Skeletal muscle tissue (tissue), 4 donors: ENCODE measurements around the gene NKX1-2. TPM values are rescaled to one million over a fixed set of nuclear protein-coding genes. Genes with fewer than 3 reads are reported as not detected.

Source experiments
- H3K27ac ChIP-seq: one replicate; pipeline ENCODE4 v1.7.0; 2013; ENCODE audit warnings: mild to moderate bottlenecking, low read depth, low read length, inconsistent platforms
- H3K27me3 ChIP-seq, 3 donors: one replicate each; pipeline ENCODE4 v1.7.0; 2013; ENCODE audit warnings: low read length in 3 of 3; ENCODE audit not compliant: control insufficient read depth in 3 of 3, insufficient read depth in 3 of 3
- H3K36me3 ChIP-seq, 3 donors: one replicate each; pipeline ENCODE4 v1.7.0; 2013; ENCODE audit warnings: low read length in 3 of 3; ENCODE audit not compliant: control insufficient read depth in 3 of 3, insufficient read depth in 3 of 3
- H3K4me1 ChIP-seq, 3 donors: one replicate each; pipeline ENCODE4 v1.7.0; 2013; ENCODE audit warnings: low read length in 3 of 3, mild to moderate bottlenecking in 3 of 3; ENCODE audit not compliant: control insufficient read depth in 3 of 3, insufficient read depth in 3 of 3
- H3K4me3 ChIP-seq, 3 donors: one replicate each; pipeline ENCODE4 v1.7.0; 2013; ENCODE audit warnings: low read length in 3 of 3
- H3K9ac ChIP-seq, 3 donors: one replicate each; pipeline ENCODE4 v1.7.0; 2013; ENCODE audit warnings: low read length in 3 of 3, mild to moderate bottlenecking in 3 of 3, moderate library complexity in 2 of 3, low read depth in 1 of 3
- H3K9me3 ChIP-seq, 3 donors: one replicate each; pipeline ENCODE4 v1.7.0; 2013; ENCODE audit warnings: low read length in 3 of 3; ENCODE audit not compliant: control insufficient read depth in 3 of 3
- total RNA-seq: library from RNA; depleted of rRNA; stranded (reverse); fragments of >200 nt; gene quantifications from one replicate; pipeline ENCODE4 v1.2.3, GENCODE V29; 2014
- donor health status: Osteomylitis.

Gene NKX1-2
- total RNA-seq, 1 donor from 2014 or later, result not detected

GRCh38 chr10:124465777-124466488 is 16.1 kb upstream of the NKX1-2 start:
- Histone ChIP-seq H3K27ac (no peak overlapping the region), H3K4me1 (peaks cover 0 to 5% (median 0%) of the 10 kb centered on the region in 3 donors), H3K27me3 (no peaks in the 10 kb centered on the region), H3K9ac (no peak overlapping the region), H3K4me3 (no peak overlapping the region), H3K36me3 (no peaks in the 10 kb centered on the region), H3K9me3 (no peaks in the 10 kb centered on the region)

DNA sequence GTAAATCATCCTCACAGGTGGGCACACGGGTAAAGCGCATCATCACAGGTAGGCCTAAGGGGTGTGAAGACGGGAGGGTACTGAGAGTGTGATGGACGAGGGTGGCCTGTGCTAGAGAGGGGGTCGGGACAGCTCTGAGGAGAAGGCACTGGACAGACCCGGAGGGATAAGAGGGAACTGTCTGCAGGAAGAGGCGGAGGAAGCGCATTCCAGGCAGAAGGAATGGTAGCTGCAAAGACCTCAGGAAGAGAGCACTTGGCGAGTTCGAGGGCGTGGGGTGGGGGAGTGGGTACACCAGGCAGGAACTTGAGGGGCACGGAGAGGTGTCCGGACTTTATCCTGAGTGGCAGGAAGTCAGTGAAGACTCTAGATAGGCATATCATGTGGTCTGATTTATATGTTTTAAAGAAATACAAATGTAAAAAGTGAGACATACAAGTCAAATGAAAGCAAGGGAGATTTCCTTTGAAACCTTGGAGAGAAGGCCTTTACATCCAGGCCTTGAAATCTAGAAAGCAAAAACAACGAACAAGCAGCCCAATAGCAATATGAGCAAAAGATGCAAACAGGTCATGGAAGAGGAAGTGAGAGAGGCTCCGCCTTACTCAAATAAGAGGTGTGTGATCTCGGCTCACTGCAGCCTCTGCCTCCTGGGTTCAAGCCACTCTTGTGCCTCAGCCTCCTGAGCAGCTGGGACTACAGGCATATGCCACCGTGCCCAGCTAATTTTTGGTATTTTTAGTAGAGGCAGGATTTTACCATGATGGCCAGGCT is 15.4 kb upstream of the NKX1-2 start:
- no peaks in the 10 kb centered on the region for H3K9me3 ChIP-seq
- no peak overlapping the region for H3K9ac ChIP-seq
- H3K27me3 ChIP-seq, result no peaks in the 10 kb centered on the region
- H3K4me3 ChIP-seq, result no peak overlapping the region
- H3K27ac ChIP-seq, result no peak overlapping the region
- H3K36me3 ChIP-seq, result no peaks in the 10 kb centered on the region
- peaks cover 0 to 5% (median 0%) of the 10 kb centered on the region in 3 donors for H3K4me1 ChIP-seq

GRCh38 chr10:124464028-124464965 is 14.5 kb upstream of the NKX1-2 start:
- no peak overlapping the region for H3K27ac ChIP-seq
- no peaks in the 10 kb centered on the region for H3K9me3 ChIP-seq
- no peak overlapping the region for H3K9ac ChIP-seq
- H3K4me1 ChIP-seq, result peaks cover 0 to 5% (median 0%) of the 10 kb centered on the region in 3 donors
- no peaks in the 10 kb centered on the region for H3K36me3 ChIP-seq
- H3K27me3 ChIP-seq, result no peaks in the 10 kb centered on the region
- no peak overlapping the region for H3K4me3 ChIP-seq

- H3K36me3 ChIP-seq, result no peaks in the 10 kb centered on the region
- peaks cover 0 to 5% (median 0%) of the 10 kb centered on the region in 3 donors for H3K4me1 ChIP-seq
- H3K9ac ChIP-seq, result peak overlapping the region in 2 of 3 donors; percentile 68 to 81
- H3K27ac ChIP-seq, result no peak overlapping the region
- peak overlapping the region; percentile 79 to 92 (median 89) for H3K4me3 ChIP-seq
- H3K9me3 ChIP-seq, result no peaks in the 10 kb centered on the region
- peaks cover 0 to 3% (median 0%) of the 10 kb centered on the region in 3 donors for H3K27me3 ChIP-seq
Measured at GRCh38 chr10:124462348-124462695, 12.5 kb upstream of the NKX1-2 start.

- H3K9me3 ChIP-seq, result no peaks in the 10 kb centered on the region
- H3K27ac ChIP-seq, result peak within 1 kb of the TSS; percentile 54
- H3K4me3 ChIP-seq, result peak within 1 kb of the TSS; percentile 79 to 92 (median 89)
- H3K36me3 ChIP-seq, result no peaks in the 10 kb centered on the region
- peak within 1 kb of the TSS; percentile 57 to 81 (median 68) for H3K9ac ChIP-seq
- H3K4me1 ChIP-seq, result peaks cover 0 to 5% (median 0%) of the 10 kb centered on the region in 3 donors
- H3K27me3 ChIP-seq, result peaks cover 0 to 4% (median 0%) of the 10 kb centered on the region in 3 donors
Measured at GRCh38 chr10:124461642-124462347, 12.0 kb upstream of the NKX1-2 start, which contains the start of gene LHPP. LHPP (plus strand) TSS chr10:124461823; CDS start chr10:124461863, 40 bp downstream.

DNA sequence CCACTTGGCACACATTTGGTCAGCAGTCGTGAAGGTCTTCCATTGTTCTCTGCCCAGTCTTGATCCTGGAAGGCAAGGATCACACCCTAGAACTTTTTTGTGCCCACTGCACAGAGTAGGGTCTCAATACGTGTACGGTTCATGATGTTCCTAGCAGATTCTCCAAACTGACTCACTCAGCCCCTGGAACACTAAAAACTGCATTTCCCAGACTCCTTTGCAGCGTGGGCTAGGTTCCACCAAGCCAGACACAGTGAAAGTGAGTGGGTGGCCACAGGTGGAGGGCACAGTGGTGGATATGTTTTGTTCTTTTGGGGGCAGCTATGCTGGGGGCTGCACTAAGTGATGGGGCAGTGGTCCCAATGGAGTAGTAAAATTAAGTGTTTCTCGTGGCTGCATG is 10.3 kb upstream of the NKX1-2 start:
- Histone ChIP-seq H3K36me3 (no peaks in the 10 kb centered on the region), H3K27me3 (peaks cover 7 to 19% (median 13%) of the 10 kb centered on the region in 3 donors), H3K4me1 (peaks cover 0 to 5% (median 0%) of the 10 kb centered on the region in 3 donors), H3K9me3 (no peaks in the 10 kb centered on the region), H3K9ac (no peak overlapping the region), H3K27ac (no peak overlapping the region), H3K4me3 (no peak overlapping the region)

- Histone ChIP-seq H3K9ac (no peak overlapping the region), H3K9me3 (no peaks in the 10 kb centered on the region), H3K36me3 (no peaks in the 10 kb centered on the region), H3K27me3 (peaks cover 15 to 26% (median 16%) of the 10 kb centered on the region in 3 donors), H3K4me1 (peaks cover 0 to 5% (median 0%) of the 10 kb centered on the region in 3 donors), H3K27ac (no peak overlapping the region), H3K4me3 (no peak overlapping the region)
Measured at GRCh38 chr10:124459395-124459794, 9.6 kb upstream of the NKX1-2 start.

- Histone ChIP-seq H3K4me3 (no peak overlapping the region), H3K27ac (no peak overlapping the region), H3K4me1 (peaks cover 0 to 5% (median 0%) of the 10 kb centered on the region in 3 donors), H3K9me3 (no peaks in the 10 kb centered on the region), H3K9ac (no peak overlapping the region), H3K36me3 (no peaks in the 10 kb centered on the region), H3K27me3 (peaks cover 16 to 30% (median 17%) of the 10 kb centered on the region in 3 donors)
Measured at GRCh38 chr10:124458889-124459288, 9.1 kb upstream of the NKX1-2 start.

DNA sequence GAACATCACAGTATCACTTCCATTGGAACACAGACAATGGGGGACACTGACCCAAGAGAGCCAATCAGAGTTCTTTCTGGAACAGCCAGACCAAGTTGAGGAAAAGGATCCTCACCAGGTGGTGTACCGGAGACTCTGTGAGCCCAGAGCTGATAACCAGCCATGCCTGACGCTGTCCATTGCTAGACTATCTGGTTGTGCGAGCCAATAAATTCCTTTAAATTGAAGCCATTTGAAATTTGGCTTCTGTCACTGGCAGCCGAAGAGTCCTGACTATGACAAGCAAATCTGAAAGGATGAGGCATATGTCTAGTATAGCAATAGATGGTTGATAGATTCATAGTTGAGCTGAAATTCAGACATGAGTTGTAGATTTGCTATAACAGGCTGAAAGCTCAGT is 8.6 kb upstream of the NKX1-2 start:
- H3K36me3 ChIP-seq, result no peaks in the 10 kb centered on the region
- H3K27ac ChIP-seq, result no peak overlapping the region
- no peak overlapping the region for H3K9ac ChIP-seq
- no peak overlapping the region for H3K4me3 ChIP-seq
- H3K9me3 ChIP-seq, result no peaks in the 10 kb centered on the region
- H3K27me3 ChIP-seq, result peaks cover 17 to 34% (median 20%) of the 10 kb centered on the region in 3 donors
- H3K4me1 ChIP-seq, result peaks cover 0 to 5% (median 0%) of the 10 kb centered on the region in 3 donors
